ENCODE measurements around the gene BRME1. TPM values are rescaled to one million over a fixed set of nuclear protein-coding genes. Genes with fewer than 3 reads are reported as not detected.

The BRME1 gene
- polyA plus RNA-seq, 1 experiment: 0.12 TPM

- POLR2A ChIA-PET: interaction anchor here (0.6 to 3.3 kb wide), 5 partner anchors 11 to 143 kb away, joined by 3 to 19 read pairs (median 4); partner anchors contain the start of genes C19orf53 and ZSWIM4
- CTCF ChIA-PET: interaction anchor here (0.9 to 1.4 kb wide), 2 partner anchors 28 to 37 kb away, joined by 3 to 8 read pairs; no protein-coding TSS in a partner anchor
- no peaks in the 10 kb centered on the region for H3K27me3 ChIP-seq (ENCODE audit: control insufficient read depth, insufficient read depth, low read length)
- H3K4me3 ChIP-seq (ENCODE audit: low read depth, low read length): no peak overlapping the region
- no peak for DNase-seq (ENCODE audit: low read depth, low spot score)
- peaks cover 14% of the 10 kb centered on the region; the same call in 1 of the 2 replicates for H3K9me3 ChIP-seq (ENCODE audit: control insufficient read depth, insufficient read depth, low read length)
- H3K27ac ChIP-seq (ENCODE audit: low read depth, low read length): peak overlapping the region; percentile 75
- TF ChIP-seq CTCF (IDR thresholded peaks at IDR 0.05; ENCODE audit: low read depth, low read length): no peak
Measured at GRCh38 chr19:13834244-13835069, 71.5 kb downstream of the BRME1 start.

GRCh38 chr19:13833330-13834243 is 72.3 kb downstream of the BRME1 start:
- ChIA-PET POLR2A (interaction anchor here (0.6 to 1.2 kb wide), 4 partner anchors 29 to 688 kb away, joined by 3 to 8 read pairs (median 4); partner anchors contain the start of gene C19orf53), CTCF (interaction anchor here (0.9 kb wide), 1 partner anchor 36 kb away, joined by 3 read pairs; no protein-coding TSS in a partner anchor)
- H3K4me3 ChIP-seq (ENCODE audit: low read depth, low read length): peak overlapping the region; percentile 27
- peak; percentile 44 for TF ChIP-seq CTCF (IDR thresholded peaks at IDR 0.05; ENCODE audit: low read depth, low read length)
- H3K9me3 ChIP-seq (ENCODE audit: control insufficient read depth, insufficient read depth, low read length): peaks cover 14% of the 10 kb centered on the region; the same call in 1 of the 2 replicates
- H3K27me3 ChIP-seq (ENCODE audit: control insufficient read depth, insufficient read depth, low read length): no peaks in the 10 kb centered on the region
- H3K27ac ChIP-seq (ENCODE audit: low read depth, low read length): peak overlapping the region; percentile 75
- DNase-seq (ENCODE audit: low read depth, low spot score): peak; percentile 53

Small RNA genes lying within 50 kb of the gene (small RNA-seq; reads per million reads assigned to genes)
- gene MIR181C (ENCODE audit: insufficient read length, low read depth) (424 reads per million, percentile 93 among the genes with 10 or more reads in this experiment), gene MIR181D (ENCODE audit: insufficient read length, low read depth) (88.5 reads per million, percentile 88 among the genes with 10 or more reads in this experiment)

Other genes with a start within 250 kb of the BRME1 start
- 20.2 and 24.1 TPM in 2 replicates for gene MRI1, start 141.6 kb downstream of the BRME1 start, polyA plus RNA-seq (2011; rRNA removed)
- gene C19orf53, start 131.7 kb downstream of the BRME1 start, polyA plus RNA-seq (2011; rRNA removed): 145 and 213 TPM in 2 replicates
- gene ZSWIM4, start 110.7 kb downstream of the BRME1 start, polyA plus RNA-seq (2011; rRNA removed): 2.3 and 3.4 TPM in 2 replicates
- gene NANOS3, start 29.0 kb downstream of the BRME1 start, polyA plus RNA-seq (2011; rRNA removed): 0.36 and 0.37 TPM in 2 replicates
- 5.1 and 6.7 TPM in 2 replicates for gene CC2D1A, start 84 bp upstream of the BRME1 start, polyA plus RNA-seq (2011; rRNA removed)
- 2.8 and 3.4 TPM in 2 replicates for gene PODNL1, start 32.3 kb upstream of the BRME1 start, polyA plus RNA-seq (2011; rRNA removed)
- 6.1 and 7.3 TPM in 2 replicates for gene DCAF15, start 46.4 kb upstream of the BRME1 start, polyA plus RNA-seq (2011; rRNA removed)
- gene RFX1, start 100.2 kb upstream of the BRME1 start, polyA plus RNA-seq (2011; rRNA removed): 0.38 and 0.63 TPM in 2 replicates
- not detected in 2 replicates for gene RLN3, start 122.0 kb upstream of the BRME1 start, polyA plus RNA-seq (2011; rRNA removed)
- gene IL27RA, start 125.6 kb upstream of the BRME1 start, polyA plus RNA-seq (2011; rRNA removed): 4.5 and 5.4 TPM in 2 replicates
- gene PALM3, start 156.0 kb upstream of the BRME1 start, polyA plus RNA-seq (2011; rRNA removed): 0.43 and 0.51 TPM in 2 replicates
- 0.27 and 0.56 TPM in 2 replicates for gene MISP3, start 166.7 kb upstream of the BRME1 start, polyA plus RNA-seq (2011; rRNA removed)
- gene C19orf67, start 179.7 kb upstream of the BRME1 start, polyA plus RNA-seq (2011; rRNA removed): not detected in 2 replicates
- 5.1 and 6.5 TPM in 2 replicates for gene SAMD1, start 184.6 kb upstream of the BRME1 start, polyA plus RNA-seq (2011; rRNA removed)
- gene PRKACA, start 211.6 kb upstream of the BRME1 start, polyA plus RNA-seq (2011; rRNA removed): 17.9 and 25.1 TPM in 2 replicates
- gene ASF1B, start 230.5 kb upstream of the BRME1 start, polyA plus RNA-seq (2011; rRNA removed): 2.8 and 2.9 TPM in 2 replicates

All from AG04450 (cell line).